Activated T-helper 17 cell treated with anti-CD3 and anti-CD28 coated beads, Interleukin-2, amount 50 U/mL, for 72 hours (primary cell): ENCODE data around the gene AKAP13. TPM values are rescaled to one million over a fixed set of nuclear protein-coding genes. Genes with fewer than 3 reads are reported as not detected.

Experiments used
- ATAC-seq: fragments of 150-1000 bp; cut with Tn5 transposase; replicated peaks from 2 replicates; pipeline ENCODE4 v1.10.0; 2021; ENCODE audit warnings: mild to moderate bottlenecking, moderate library complexity
- H3K27ac Mint-ChIP-seq: one replicate; pipeline ENCODE4 v1.8.0; 2022; ENCODE audit warnings: mixed read lengths
- H3K27me3 Mint-ChIP-seq: one replicate; pipeline ENCODE4 v1.8.0; 2022; ENCODE audit warnings: mixed read lengths
- H3K36me3 Mint-ChIP-seq: one replicate; pipeline ENCODE4 v1.8.0; 2022; ENCODE audit warnings: low read depth, mild to moderate bottlenecking, mixed read lengths
- H3K4me1 Mint-ChIP-seq: one replicate; pipeline ENCODE4 v1.8.0; 2022; ENCODE audit warnings: mixed read lengths
- H3K4me3 Mint-ChIP-seq: one replicate; pipeline ENCODE4 v1.8.0; 2022; ENCODE audit warnings: mild to moderate bottlenecking, mixed read lengths
- H3K9me3 Mint-ChIP-seq: one replicate; pipeline ENCODE4 v1.8.0; 2022; ENCODE audit warnings: mixed read lengths
- total RNA-seq, 2 donors: library from RNA; stranded (reverse); gene quantifications; one replicate each; pipeline ENCODE4 v1.2.3, GENCODE V29; 2022

Gene AKAP13
- total RNA-seq, 2 donors from 2014 or later, result 95.9 to 152 TPM

GRCh38 chr15:85746641-85747040, 366.2 kb downstream of the AKAP13 start:
- Mint-ChIP-seq H3K27ac (no peak overlapping the region), H3K4me1 (no peaks in the 10 kb centered on the region), H3K27me3 (no peaks in the 10 kb centered on the region), H3K9me3 (no peaks in the 10 kb centered on the region), H3K4me3 (no peak overlapping the region), H3K36me3 (peaks cover 79% of the 10 kb centered on the region)
- ATAC-seq, result no peak

GRCh38 chr15:85748176-85748575, 367.8 kb downstream of the AKAP13 start:
- peak overlapping the region; percentile 54 for H3K27ac Mint-ChIP-seq
- H3K36me3 Mint-ChIP-seq, result peaks cover 64% of the 10 kb centered on the region
- no peaks in the 10 kb centered on the region for H3K27me3 Mint-ChIP-seq
- ATAC-seq, result no peak
- no peak overlapping the region for H3K4me3 Mint-ChIP-seq
- peaks cover 3% of the 10 kb centered on the region for H3K4me1 Mint-ChIP-seq
- no peaks in the 10 kb centered on the region for H3K9me3 Mint-ChIP-seq

- Mint-ChIP-seq H3K27ac (peak overlapping the region; percentile 13), H3K27me3 (no peaks in the 10 kb centered on the region), H3K4me1 (peaks cover 3% of the 10 kb centered on the region), H3K4me3 (no peak overlapping the region), H3K36me3 (peaks cover 59% of the 10 kb centered on the region), H3K9me3 (no peaks in the 10 kb centered on the region)
- ATAC-seq, result no peak
These were observed 368.3 kb downstream of the AKAP13 start for GRCh38 chr15:85748729-85749128.

- H3K9me3 Mint-ChIP-seq, result no peaks in the 10 kb centered on the region
- H3K27ac Mint-ChIP-seq, result peak overlapping the region; percentile 13
- H3K4me3 Mint-ChIP-seq, result no peak overlapping the region
- no peak for ATAC-seq
- peaks cover 3% of the 10 kb centered on the region for H3K4me1 Mint-ChIP-seq
- peaks cover 51% of the 10 kb centered on the region for H3K36me3 Mint-ChIP-seq
- H3K27me3 Mint-ChIP-seq, result no peaks in the 10 kb centered on the region
These were observed 369.1 kb downstream of the AKAP13 start for GRCh38 chr15:85749261-85750151.

GRCh38 chr15:85750319-85751290, 370.2 kb downstream of the AKAP13 start:
- peaks cover 40% of the 10 kb centered on the region for H3K36me3 Mint-ChIP-seq
- no peaks in the 10 kb centered on the region for H3K9me3 Mint-ChIP-seq
- H3K4me1 Mint-ChIP-seq, result peaks cover 3% of the 10 kb centered on the region
- ATAC-seq, result peak; percentile 23
- H3K27me3 Mint-ChIP-seq, result no peaks in the 10 kb centered on the region
- H3K27ac Mint-ChIP-seq, result peak overlapping the region; percentile 66
- no peak overlapping the region for H3K4me3 Mint-ChIP-seq

- Mint-ChIP-seq H3K4me3 (no peak overlapping the region), H3K9me3 (no peaks in the 10 kb centered on the region), H3K27me3 (no peaks in the 10 kb centered on the region), H3K4me1 (peaks cover 3% of the 10 kb centered on the region), H3K36me3 (peaks cover 31% of the 10 kb centered on the region), H3K27ac (peak overlapping the region; percentile 66)
- no peak for ATAC-seq
These were observed 371.1 kb downstream of the AKAP13 start for GRCh38 chr15:85751291-85752123.

GRCh38 chr15:85752124-85752475, 371.7 kb downstream of the AKAP13 start:
- Mint-ChIP-seq H3K27ac (peak overlapping the region; percentile 66), H3K4me3 (no peak overlapping the region), H3K9me3 (no peaks in the 10 kb centered on the region), H3K4me1 (peaks cover 3% of the 10 kb centered on the region), H3K27me3 (no peaks in the 10 kb centered on the region), H3K36me3 (peaks cover 25% of the 10 kb centered on the region)
- no peak for ATAC-seq

- Mint-ChIP-seq H3K27me3 (no peaks in the 10 kb centered on the region), H3K36me3 (peaks cover 21% of the 10 kb centered on the region), H3K4me3 (no peak overlapping the region), H3K4me1 (peaks cover 3% of the 10 kb centered on the region), H3K9me3 (no peaks in the 10 kb centered on the region), H3K27ac (peak overlapping the region; percentile 66)
- no peak for ATAC-seq
These were observed 372.1 kb downstream of the AKAP13 start for GRCh38 chr15:85752491-85752961.

GRCh38 chr15:85753261-85753660, 372.9 kb downstream of the AKAP13 start:
- Mint-ChIP-seq H3K36me3 (peaks cover 13% of the 10 kb centered on the region), H3K27ac (peak overlapping the region; percentile 81), H3K27me3 (no peaks in the 10 kb centered on the region), H3K9me3 (no peaks in the 10 kb centered on the region), H3K4me3 (no peak overlapping the region), H3K4me1 (peaks cover 3% of the 10 kb centered on the region)
- ATAC-seq, result no peak

- Mint-ChIP-seq H3K4me1 (peaks cover 3% of the 10 kb centered on the region), H3K36me3 (peaks cover 7% of the 10 kb centered on the region), H3K9me3 (no peaks in the 10 kb centered on the region), H3K27me3 (no peaks in the 10 kb centered on the region), H3K27ac (peak overlapping the region; percentile 81), H3K4me3 (no peak overlapping the region)
- no peak for ATAC-seq
These were observed 373.5 kb downstream of the AKAP13 start for GRCh38 chr15:85753791-85754452.

- Mint-ChIP-seq H3K4me3 (no peak overlapping the region), H3K9me3 (no peaks in the 10 kb centered on the region), H3K36me3 (no peaks in the 10 kb centered on the region), H3K27me3 (no peaks in the 10 kb centered on the region), H3K27ac (no peak overlapping the region), H3K4me1 (peaks cover 3% of the 10 kb centered on the region)
- no peak for ATAC-seq
These were observed 374.6 kb downstream of the AKAP13 start for GRCh38 chr15:85754989-85755388.

- Mint-ChIP-seq H3K9me3 (no peaks in the 10 kb centered on the region), H3K27ac (no peak overlapping the region), H3K4me3 (no peak overlapping the region), H3K4me1 (peaks cover 3% of the 10 kb centered on the region), H3K36me3 (no peaks in the 10 kb centered on the region), H3K27me3 (no peaks in the 10 kb centered on the region)
- no peak for ATAC-seq
These were observed 375.1 kb downstream of the AKAP13 start for GRCh38 chr15:85755471-85755870.

GRCh38 chr15:85755942-85756341, 375.5 kb downstream of the AKAP13 start:
- peaks cover 3% of the 10 kb centered on the region for H3K4me1 Mint-ChIP-seq
- no peaks in the 10 kb centered on the region for H3K9me3 Mint-ChIP-seq
- ATAC-seq, result no peak
- no peaks in the 10 kb centered on the region for H3K36me3 Mint-ChIP-seq
- no peak overlapping the region for H3K27ac Mint-ChIP-seq
- H3K27me3 Mint-ChIP-seq, result no peaks in the 10 kb centered on the region
- H3K4me3 Mint-ChIP-seq, result no peak overlapping the region
